Endothelial cell of umbilical vein (primary cell): Measurements from ENCODE around the gene TLX3. TPM values are rescaled to one million over a fixed set of nuclear protein-coding genes. Genes with fewer than 3 reads are reported as not detected.

Experiments used
- BruUV-seq: library from RNA; stranded (reverse); fragments of 400-500 nt; replicated peaks from 2 replicates; lab custom pipeline; 2021; lab: Mats Ljungman, UMichigan
- CTCF ChIA-PET: fragments of 300-600, 350-600 bp; sonication (Branson Sonifier 250); formaldehyde crosslinking; loops from one replicate; lab custom pipeline; 2021; ENCODE audit warnings: antibody characterized with exemption, inconsistent platforms; lab: Charles Lee
- POLR2A ChIA-PET: fragments of 300-600, 350-600 bp; sonication (Branson Sonifier 250); formaldehyde crosslinking; loops from one replicate; lab custom pipeline; 2021; ENCODE audit warnings: antibody characterized with exemption, inconsistent platforms; lab: Charles Lee
- DNase-seq: peaks from one replicate; pipeline ENCODE4 v3.0.0-alpha.2; 2011; ENCODE audit warnings: low read depth, low spot score
- FAIRE-seq: peaks from 2 replicates; lab custom pipeline; 2011; peaks lifted over from hg19 to GRCh38; lab: Jason Lieb, UNC
- H2AFZ ChIP-seq: 2 replicates; pipeline ENCODE4 v1.6.0; 2012; ENCODE audit warnings: low read depth, low read length, control low read depth, inconsistent platforms
- H3K27ac ChIP-seq: 2 replicates; pipeline ENCODE4 v1.5.1; 2011; ENCODE audit warnings: low read depth, mild to moderate bottlenecking, control low read depth, low read length, moderate library complexity; ENCODE audit not compliant: insufficient read depth
- H3K27me3 ChIP-seq, 2 experiments: 2 replicates each; pipeline versions ENCODE4 v1.6.0 to v1.6.1; 2011; ENCODE audit warnings: low read length in 2 of 2, mixed read lengths in 1 of 2; ENCODE audit not compliant: control insufficient read depth in 2 of 2, insufficient read depth in 2 of 2
- H3K36me3 ChIP-seq, 2 experiments: 2 replicates in 1 of 2; 3 replicates in 1 of 2; pipeline ENCODE4 v1.5.1; 2011; ENCODE audit warnings: low read length in 2 of 2, mild to moderate bottlenecking in 1 of 2, moderate library complexity in 1 of 2; ENCODE audit not compliant: control insufficient read depth in 2 of 2, insufficient read depth in 2 of 2; ENCODE audit errors: extremely low read depth in 1 of 2
- H3K4me1 ChIP-seq: 3 replicates; pipeline ENCODE4 v1.5.1; 2011; ENCODE audit warnings: mild to moderate bottlenecking, low read length; ENCODE audit not compliant: control insufficient read depth, insufficient read depth; ENCODE audit errors: extremely low read depth
- H3K4me2 ChIP-seq: 2 replicates; pipeline ENCODE4 v1.6.1; 2011; ENCODE audit warnings: low read length, control low read depth, mixed read lengths; ENCODE audit not compliant: insufficient read depth
- H3K4me3 ChIP-seq, 3 experiments: fragments of 200-600 bp in 1 of 3; sonication (generic), shearing (Covaris generic) in 1 of 3; replicated peaks in 1 of 3; 2 replicates each; pipeline ENCODE4 v1.5.1; 2011 to 2016; ENCODE audit warnings: control low read depth in 3 of 3, low read length in 3 of 3, mild to moderate bottlenecking in 2 of 3, inconsistent platforms in 1 of 3, low read depth in 1 of 3, moderate library complexity in 1 of 3; ENCODE audit not compliant: insufficient read depth in 1 of 3
- H3K79me2 ChIP-seq: 2 replicates; pipeline ENCODE4 v1.6.0; 2012; ENCODE audit warnings: low read length, inconsistent platforms; ENCODE audit not compliant: control insufficient read depth, insufficient read depth
- H3K9ac ChIP-seq: replicated peaks from 2 replicates; pipeline ENCODE3; 2011; ENCODE audit warnings: low read length, control low read depth; ENCODE audit not compliant: insufficient read depth; ENCODE audit errors: extremely low read depth
- H3K9me1 ChIP-seq: replicated peaks from 3 replicates; pipeline ENCODE4 v1.6.0; 2011; ENCODE audit warnings: mild to moderate bottlenecking, low read length; ENCODE audit not compliant: control insufficient read depth, insufficient read depth; ENCODE audit errors: extremely low read depth
- H3K9me3 ChIP-seq: replicated peaks from 2 replicates; pipeline ENCODE4 v1.5.1; 2012; ENCODE audit warnings: low read length, inconsistent platforms; ENCODE audit not compliant: control insufficient read depth, insufficient read depth
- H4K20me1 ChIP-seq: replicated peaks from 2 replicates; pipeline ENCODE3; 2011; ENCODE audit warnings: mild to moderate bottlenecking, low read length; ENCODE audit not compliant: control insufficient read depth, insufficient read depth; ENCODE audit errors: extremely low read depth
- CTCF ChIP-seq, 2 donors: IDR thresholded peaks; 1 replicate in 1 of 2; 2 replicates in 1 of 2; pipeline ENCODE4 v1.5.1; 2011; ENCODE audit warnings: low read length in 2 of 2, mild to moderate bottlenecking in 2 of 2, moderate library complexity in 2 of 2, control low read depth in 1 of 2, inconsistent platforms in 1 of 2, low read depth in 1 of 2; ENCODE audit not compliant: insufficient read depth in 1 of 2; ENCODE audit errors: extremely low read depth in 1 of 2
- EZH2 ChIP-seq: IDR thresholded peaks from 2 replicates; pipeline ENCODE4 v1.6.1; 2012; ENCODE audit warnings: borderline replicate concordance, low read depth, mild to moderate bottlenecking, moderate library complexity, low read length, inconsistent platforms; ENCODE audit not compliant: severe bottlenecking
- FOS ChIP-seq: IDR thresholded peaks from 2 replicates; pipeline ENCODE4 v1.6.1; 2011; ENCODE audit warnings: mild to moderate bottlenecking, low read length, moderate library complexity, borderline replicate concordance; ENCODE audit not compliant: insufficient read depth
- GATA2 ChIP-seq: IDR thresholded peaks from 2 replicates; pipeline ENCODE4 v1.7.0; 2011; ENCODE audit warnings: low read depth, mild to moderate bottlenecking, moderate library complexity, mixed read lengths, low read length; ENCODE audit not compliant: insufficient read length, insufficient read depth
- JUN ChIP-seq: IDR thresholded peaks from 2 replicates; pipeline ENCODE4 v1.6.1; 2011; ENCODE audit warnings: borderline replicate concordance, low read depth; ENCODE audit not compliant: insufficient read length, insufficient read depth
- MAX ChIP-seq: IDR thresholded peaks from 2 replicates; pipeline ENCODE4 v1.6.1; 2011; ENCODE audit not compliant: insufficient read depth, insufficient read length
- MYC ChIP-seq: IDR thresholded peaks from one replicate; pipeline ENCODE4 v1.6.1; 2011; ENCODE audit warnings: mild to moderate bottlenecking, low read depth, low read length
- POLR2A ChIP-seq: IDR thresholded peaks from 2 replicates; pipeline ENCODE4 v1.6.1; 2012; ENCODE audit warnings: low read depth, mild to moderate bottlenecking, control low read depth, low read length
- POLR2AphosphoS5 ChIP-seq: IDR thresholded peaks from 2 replicates; pipeline ENCODE4 v1.6.1; 2012; ENCODE audit warnings: low read depth, mild to moderate bottlenecking, control low read depth, low read length, moderate library complexity; ENCODE audit not compliant: insufficient read depth
- dilution Hi-C: fragments of 300-500 bp; cut with MboI; formaldehyde crosslinking; loops from one replicate; pipeline ENCODE4 v1.15.0; 2019; ENCODE audit warnings: low sequenced_read_pairs; ENCODE audit not compliant: extremely low pct_ligation_motif_present
- intact Hi-C: fragments of 100-400 bp; cut with micrococcal nuclease; formaldehyde crosslinking; loops from one replicate; pipeline ENCODE4 v1.10.0; 2022
- polyA plus RNA-seq, 4 experiments: library from polyadenylated mRNA; depleted of rRNA in 3 of 4; stranded (reverse) in 3 of 4; unstranded in 1 of 4; fragments of >200 nt; gene quantifications; 2 replicates each; pipeline versions ENCODE4 v1.2.1 to v1.2.3, GENCODE V29; 2011 to 2012; ENCODE audit warnings: missing spikeins in 1 of 4
- total RNA-seq: library from RNA; stranded (reverse); gene quantifications from 2 replicates; pipeline ENCODE4 v1.2.3, GENCODE V29; 2021

TLX3 gene
- total and polyA plus RNA-seq, 2 donors (not counting 3 experiments of a cell fraction or from before 2014, with no cell fraction given) = not detected

GRCh38 chr5:171306781-171307591, 2.1 kb upstream of the TLX3 start:
- Histone ChIP-seq H3K4me1 (no peaks in the 10 kb centered on the region), H3K79me2 (no peaks in the 10 kb centered on the region), H3K4me3 (no peak overlapping the region), H3K9ac (no peak overlapping the region), H3K27me3 (peaks cover 68 to 72% of the 10 kb centered on the region in 2 experiments), H4K20me1 (no peaks in the 10 kb centered on the region), H3K4me2 (no peak overlapping the region), H3K9me3 (no peaks in the 10 kb centered on the region), H3K9me1 (no peaks in the 10 kb centered on the region), H3K27ac (no peak overlapping the region), H2AFZ (no peak overlapping the region), H3K36me3 (no peaks in the 10 kb centered on the region)
- FAIRE-seq = no peak
- TF ChIP-seq FOS (no peak), MYC (no peak), GATA2 (no peak), JUN (no peak), MAX (no peak), POLR2A (no peak), POLR2AphosphoS5 (no peak), EZH2 (no peak), CTCF (IDR thresholded peaks at IDR 0.05; ENCODE audit: extremely low read depth in 1 of 2, insufficient read depth in 1 of 2, low read depth in 1 of 2, low read length in 2 of 2) (no peak)
- intact Hi-C loops (no loop called here), dilution Hi-C loops (no loop called here)
- ChIA-PET POLR2A (no interaction called here), CTCF (interaction anchor here (1.4 to 1.7 kb wide), 2 partner anchors 12 to 100 kb away, joined by 4 to 8 read pairs; no protein-coding TSS in a partner anchor)
- DNase-seq = no peak
- no TSS peak for BruUV-seq
